Activated CD4-positive, alpha-beta T cell treated with anti-CD3 and anti-CD28 coated beads for 48 hours (primary cell): ENCODE results near the gene NCAPD2.
A peak's percentile ranks its signal among the peaks of the same experiment; 100 is the strongest.

Source experiments
- DNase-seq: peaks from one replicate; pipeline ENCODE4 v3.0.0-alpha.2; 2020

Gene NCAPD2

DNA sequence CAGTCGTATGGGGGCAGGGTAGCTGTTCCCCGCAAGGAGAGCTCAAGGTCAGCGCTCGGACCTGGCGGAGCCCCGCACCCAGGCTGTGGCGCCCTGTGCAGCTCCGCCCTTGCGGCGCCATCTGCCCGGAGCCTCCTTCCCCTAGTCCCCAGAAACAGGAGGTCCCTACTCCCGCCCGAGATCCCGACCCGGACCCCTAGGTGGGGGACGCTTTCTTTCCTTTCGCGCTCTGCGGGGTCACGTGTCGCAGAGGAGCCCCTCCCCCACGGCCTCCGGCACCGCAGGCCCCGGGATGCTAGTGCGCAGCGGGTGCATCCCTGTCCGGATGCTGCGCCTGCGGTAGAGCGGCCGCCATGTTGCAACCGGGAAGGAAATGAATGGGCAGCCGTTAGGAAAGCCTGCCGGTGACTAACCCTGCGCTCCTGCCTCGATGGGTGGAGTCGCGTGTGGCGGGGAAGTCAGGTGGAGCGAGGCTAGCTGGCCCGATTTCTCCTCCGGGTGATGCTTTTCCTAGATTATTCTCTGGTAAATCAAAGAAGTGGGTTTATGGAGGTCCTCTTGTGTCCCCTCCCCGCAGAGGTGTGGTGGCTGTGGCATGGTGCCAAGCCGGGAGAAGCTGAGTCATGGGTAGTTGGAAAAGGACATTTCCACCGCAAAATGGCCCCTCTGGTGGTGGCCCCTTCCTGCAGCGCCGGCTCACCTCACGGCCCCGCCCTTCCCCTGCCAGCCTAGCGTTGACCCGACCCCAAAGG lies 41.2 kb downstream of the NCAPD2 start:
- peak; percentile 87 for DNase-seq

DNA sequence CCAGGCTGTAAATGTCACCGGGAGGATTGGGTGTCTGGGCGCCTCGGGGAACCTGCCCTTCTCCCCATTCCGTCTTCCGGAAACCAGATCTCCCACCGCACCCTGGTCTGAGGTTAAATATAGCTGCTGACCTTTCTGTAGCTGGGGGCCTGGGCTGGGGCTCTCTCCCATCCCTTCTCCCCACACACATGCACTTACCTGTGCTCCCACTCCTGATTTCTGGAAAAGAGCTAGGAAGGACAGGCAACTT lies 41.7 kb downstream of the NCAPD2 start:
- no peak for DNase-seq

DNA sequence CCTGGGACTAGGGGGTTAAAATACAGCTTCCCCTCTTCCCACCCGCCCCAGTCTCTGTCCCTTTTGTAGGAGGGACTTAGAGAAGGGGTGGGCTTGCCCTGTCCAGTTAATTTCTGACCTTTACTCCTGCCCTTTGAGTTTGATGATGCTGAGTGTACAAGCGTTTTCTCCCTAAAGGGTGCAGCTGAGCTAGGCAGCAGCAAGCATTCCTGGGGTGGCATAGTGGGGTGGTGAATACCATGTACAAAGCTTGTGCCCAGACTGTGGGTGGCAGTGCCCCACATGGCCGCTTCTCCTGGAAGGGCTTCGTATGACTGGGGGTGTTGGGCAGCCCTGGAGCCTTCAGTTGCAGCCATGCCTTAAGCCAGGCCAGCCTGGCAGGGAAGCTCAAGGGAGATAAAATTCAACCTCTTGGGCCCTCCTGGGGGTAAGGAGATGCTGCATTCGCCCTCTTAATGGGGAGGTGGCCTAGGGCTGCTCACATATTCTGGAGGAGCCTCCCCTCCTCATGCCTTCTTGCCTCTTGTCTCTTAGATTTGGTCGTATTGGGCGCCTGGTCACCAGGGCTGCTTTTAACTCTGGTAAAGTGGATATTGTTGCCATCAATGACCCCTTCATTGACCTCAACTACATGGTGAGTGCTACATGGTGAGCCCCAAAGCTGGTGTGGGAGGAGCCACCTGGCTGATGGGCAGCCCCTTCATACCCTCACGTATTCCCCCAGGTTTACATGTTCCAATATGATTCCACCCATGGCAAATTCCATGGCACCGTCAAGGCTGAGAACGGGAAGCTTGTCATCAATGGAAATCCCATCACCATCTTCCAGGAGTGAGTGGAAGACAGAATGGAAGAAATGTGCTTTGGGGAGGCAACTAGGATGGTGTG lies 42.3 kb downstream of the NCAPD2 start:
- DNase-seq, result peak; percentile 30

DNA sequence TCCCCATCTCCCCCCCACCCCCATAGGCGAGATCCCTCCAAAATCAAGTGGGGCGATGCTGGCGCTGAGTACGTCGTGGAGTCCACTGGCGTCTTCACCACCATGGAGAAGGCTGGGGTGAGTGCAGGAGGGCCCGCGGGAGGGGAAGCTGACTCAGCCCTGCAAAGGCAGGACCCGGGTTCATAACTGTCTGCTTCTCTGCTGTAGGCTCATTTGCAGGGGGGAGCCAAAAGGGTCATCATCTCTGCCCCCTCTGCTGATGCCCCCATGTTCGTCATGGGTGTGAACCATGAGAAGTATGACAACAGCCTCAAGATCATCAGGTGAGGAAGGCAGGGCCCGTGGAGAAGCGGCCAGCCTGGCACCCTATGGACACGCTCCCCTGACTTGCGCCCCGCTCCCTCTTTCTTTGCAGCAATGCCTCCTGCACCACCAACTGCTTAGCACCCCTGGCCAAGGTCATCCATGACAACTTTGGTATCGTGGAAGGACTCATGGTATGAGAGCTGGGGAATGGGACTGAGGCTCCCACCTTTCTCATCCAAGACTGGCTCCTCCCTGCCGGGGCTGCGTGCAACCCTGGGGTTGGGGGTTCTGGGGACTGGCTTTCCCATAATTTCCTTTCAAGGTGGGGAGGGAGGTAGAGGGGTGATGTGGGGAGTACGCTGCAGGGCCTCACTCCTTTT lies 43.1 kb downstream of the NCAPD2 start:
- DNase-seq, result peak; percentile 42

DNA sequence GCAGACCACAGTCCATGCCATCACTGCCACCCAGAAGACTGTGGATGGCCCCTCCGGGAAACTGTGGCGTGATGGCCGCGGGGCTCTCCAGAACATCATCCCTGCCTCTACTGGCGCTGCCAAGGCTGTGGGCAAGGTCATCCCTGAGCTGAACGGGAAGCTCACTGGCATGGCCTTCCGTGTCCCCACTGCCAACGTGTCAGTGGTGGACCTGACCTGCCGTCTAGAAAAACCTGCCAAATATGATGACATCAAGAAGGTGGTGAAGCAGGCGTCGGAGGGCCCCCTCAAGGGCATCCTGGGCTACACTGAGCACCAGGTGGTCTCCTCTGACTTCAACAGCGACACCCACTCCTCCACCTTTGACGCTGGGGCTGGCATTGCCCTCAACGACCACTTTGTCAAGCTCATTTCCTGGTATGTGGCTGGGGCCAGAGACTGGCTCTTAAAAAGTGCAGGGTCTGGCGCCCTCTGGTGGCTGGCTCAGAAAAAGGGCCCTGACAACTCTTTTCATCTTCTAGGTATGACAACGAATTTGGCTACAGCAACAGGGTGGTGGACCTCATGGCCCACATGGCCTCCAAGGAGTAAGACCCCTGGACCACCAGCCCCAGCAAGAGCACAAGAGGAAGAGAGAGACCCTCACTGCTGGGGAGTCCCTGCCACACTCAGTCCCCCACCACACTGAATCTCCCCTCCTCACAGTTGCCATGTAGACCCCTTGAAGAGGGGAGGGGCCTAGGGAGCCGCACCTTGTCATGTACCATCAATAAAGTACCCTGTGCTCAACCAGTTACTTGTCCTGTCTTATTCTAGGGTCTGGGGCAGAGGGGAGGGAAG lies 43.9 kb downstream of the NCAPD2 start:
- peak; percentile 89 for DNase-seq

DNA sequence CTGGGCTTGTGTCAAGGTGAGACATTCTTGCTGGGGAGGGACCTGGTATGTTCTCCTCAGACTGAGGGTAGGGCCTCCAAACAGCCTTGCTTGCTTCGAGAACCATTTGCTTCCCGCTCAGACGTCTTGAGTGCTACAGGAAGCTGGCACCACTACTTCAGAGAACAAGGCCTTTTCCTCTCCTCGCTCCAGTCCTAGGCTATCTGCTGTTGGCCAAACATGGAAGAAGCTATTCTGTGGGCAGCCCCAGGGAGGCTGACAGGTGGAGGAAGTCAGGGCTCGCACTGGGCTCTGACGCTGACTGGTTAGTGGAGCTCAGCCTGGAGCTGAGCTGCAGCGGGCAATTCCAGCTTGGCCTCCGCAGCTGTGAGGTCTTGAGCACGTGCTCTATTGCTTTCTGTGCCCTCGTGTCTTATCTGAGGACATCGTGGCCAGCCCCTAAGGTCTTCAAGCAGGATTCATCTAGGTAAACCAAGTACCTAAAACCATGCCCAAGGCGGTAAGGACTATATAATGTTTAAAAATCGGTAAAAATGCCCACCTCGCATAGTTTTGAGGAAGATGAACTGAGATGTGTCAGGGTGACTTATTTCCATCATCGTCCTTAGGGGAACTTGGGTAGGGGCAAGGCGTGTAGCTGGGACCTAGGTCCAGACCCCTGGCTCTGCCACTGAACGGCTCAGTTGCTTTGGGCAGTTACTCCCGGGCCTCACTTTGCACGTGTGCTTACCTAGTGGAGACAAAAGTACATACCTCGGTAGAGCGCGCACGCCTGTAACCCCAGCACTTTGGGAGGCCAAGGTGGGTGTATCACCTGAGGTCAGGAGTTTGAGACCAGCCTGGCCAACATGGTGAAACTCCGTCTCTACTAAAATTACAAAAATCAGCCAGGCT lies 44.8 kb downstream of the NCAPD2 start:
- DNase-seq, result peak; percentile 58

DNA sequence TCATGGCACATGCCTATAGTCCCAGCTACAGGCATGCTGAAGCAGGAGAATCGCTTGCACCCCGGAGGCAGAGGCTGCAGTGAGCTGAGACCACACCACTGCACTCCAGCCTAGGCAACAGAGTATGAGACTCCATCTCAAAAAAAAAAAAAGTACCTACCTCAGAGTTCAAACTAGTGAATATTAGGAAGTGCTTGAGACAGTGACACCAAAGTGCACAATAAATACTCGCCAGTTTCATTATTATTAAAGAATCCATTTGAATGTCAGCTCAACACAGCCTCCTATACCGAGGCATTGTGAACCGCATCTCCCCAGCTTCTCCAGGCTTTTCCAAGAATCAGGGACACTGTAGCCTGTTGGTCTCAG lies 45.4 kb downstream of the NCAPD2 start:
- no peak for DNase-seq

DNA sequence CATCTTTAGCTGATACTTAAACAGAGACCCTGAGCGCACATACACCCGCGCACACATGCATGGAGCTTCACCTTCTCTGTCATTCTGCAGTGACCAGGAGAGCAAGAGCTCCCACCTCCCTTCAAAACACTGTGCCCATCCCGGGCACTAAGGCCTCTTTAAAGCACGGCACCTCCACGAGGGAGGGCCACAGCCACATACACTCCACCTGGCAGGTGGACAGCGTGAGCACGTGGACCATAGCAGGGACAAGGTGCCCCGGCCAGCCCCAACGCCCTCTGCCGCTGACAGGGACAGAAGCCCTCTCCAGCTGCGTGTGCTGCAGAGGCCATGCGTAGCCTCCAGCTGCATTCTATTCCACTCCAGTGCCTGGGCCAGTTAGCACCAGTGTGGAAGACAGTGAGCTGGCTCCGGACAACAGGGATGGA lies 45.8 kb downstream of the NCAPD2 start:
- DNase-seq, result no peak

DNA sequence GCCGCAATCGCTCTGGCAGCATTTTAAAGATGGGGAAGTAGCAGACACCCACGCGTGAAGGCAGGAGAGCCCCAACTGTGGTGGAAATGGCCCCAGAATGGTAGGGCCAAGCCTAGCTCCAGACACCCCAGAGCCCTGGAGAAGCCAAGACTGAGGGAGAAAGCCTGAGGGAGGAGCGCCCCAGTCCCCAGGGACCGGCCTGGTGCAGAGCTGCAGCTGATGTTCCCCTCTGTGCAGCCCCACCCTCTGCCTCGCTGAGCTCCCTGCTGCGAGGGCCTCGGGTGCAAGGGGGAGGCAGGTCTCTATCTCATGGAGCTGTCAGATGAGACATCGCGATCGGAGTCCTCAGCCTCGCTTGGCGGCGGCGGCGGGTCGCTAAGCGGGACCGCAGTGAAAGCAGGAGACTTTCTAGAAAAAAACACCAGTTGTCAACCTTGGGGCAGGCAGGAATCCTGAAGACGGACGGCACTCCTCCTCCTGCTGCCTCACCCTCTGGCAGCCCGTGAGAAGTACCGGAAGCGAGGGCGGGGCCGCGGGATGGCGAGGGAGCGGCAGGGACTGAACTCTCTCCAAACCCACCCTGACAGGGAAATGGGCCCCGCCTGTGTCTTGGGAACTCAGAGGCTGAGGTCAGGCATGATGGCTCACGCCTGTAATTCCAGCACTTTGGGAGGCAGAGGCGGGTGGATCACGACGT lies 46.4 kb downstream of the NCAPD2 start:
- peak; percentile 71 for DNase-seq

DNA sequence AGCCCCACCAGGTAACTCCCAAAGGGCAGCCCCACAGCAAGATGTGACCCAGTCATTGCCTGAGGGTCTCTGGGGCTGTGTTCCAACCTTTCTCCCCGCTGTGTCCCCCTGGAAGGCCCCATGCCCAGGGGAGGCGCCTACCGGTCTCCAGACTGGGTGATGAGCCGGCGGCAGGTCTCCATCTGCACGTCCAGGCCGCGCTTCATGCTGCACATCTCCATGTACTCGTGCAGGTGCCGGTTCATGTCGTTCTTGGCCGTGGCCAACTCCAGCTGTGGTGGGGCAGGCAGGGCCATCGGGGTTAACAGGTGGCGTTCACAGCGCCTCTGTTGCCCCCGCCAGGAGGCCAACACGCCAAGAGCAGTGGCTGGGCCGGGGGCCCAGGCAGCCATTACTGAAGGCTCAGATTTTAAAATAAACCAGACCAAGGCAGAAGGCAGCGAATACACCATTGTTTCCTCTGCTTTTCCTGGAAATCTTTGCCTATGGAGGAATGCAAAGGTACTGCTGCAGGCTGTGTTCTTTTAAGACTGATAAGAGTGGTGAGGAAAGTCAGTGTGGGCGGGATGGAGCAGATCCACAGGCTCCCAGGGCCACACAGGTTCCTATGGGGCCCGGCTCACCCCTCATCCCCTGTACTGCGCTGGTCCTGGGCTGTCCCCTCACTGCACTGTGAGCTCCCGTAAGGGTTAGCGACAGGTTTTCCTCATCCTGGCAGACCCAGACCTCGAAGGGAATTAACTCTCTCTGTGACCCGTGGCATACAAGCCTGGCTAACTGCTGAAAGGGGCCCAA lies 47.7 kb downstream of the NCAPD2 start:
- no peak for DNase-seq

DNA sequence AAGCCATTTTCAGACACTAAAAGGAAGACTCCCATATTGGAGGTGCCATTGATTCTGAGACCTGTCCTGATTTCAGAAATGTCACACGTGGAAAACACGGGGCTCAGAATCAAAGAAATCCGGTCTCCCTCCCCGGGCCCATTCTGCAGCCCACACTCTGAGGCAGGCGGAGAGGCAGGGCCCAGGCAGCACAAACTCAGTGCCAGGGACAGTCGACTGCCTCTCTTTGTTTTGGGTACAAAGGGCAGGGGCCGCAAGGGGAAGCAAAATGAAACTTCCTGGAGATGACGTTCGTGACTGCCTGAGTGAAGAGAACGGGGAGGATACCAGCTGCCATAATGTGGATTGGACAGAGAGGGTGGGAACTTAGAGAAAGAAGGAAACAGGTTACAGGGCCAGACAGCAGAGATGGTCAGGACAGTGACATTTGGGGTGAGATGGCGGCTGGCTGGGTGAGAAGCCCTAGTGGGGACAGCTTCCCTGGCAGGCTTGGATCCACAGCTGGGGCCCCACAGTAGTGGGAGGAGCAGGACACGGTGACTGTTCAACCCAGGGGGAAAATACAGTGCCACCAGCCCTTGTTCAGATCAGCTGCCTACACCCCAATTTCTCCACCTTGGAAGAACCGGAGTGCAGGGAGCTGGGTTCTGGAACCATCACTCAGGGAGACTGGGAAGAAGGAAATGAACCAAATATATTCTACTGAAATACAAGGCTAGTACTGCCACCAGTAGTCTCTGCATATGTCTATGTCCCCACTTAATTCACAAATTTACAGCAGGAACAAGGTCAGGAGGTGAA lies 48.5 kb downstream of the NCAPD2 start:
- no peak for DNase-seq

DNA sequence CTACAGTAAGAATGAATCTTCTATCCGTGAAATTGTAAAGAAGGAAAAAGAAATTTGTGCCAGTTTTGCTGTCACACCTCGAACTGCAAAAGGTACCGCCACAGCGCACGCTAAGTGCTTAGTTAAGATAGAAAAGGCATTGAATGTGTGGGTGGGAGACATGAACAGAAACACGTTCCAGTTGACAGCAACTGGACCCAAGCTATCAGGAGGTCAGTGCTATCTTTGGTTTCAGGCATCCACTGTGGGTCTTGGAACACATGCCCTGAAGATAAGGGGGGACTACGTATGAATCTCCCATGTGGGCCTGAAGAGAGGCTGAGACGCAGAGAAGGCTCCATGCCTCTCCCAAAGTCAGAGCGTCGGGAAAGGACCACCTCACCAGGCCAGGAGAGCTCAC lies 52.1 kb downstream of the NCAPD2 start:
- DNase-seq, result no peak

DNA sequence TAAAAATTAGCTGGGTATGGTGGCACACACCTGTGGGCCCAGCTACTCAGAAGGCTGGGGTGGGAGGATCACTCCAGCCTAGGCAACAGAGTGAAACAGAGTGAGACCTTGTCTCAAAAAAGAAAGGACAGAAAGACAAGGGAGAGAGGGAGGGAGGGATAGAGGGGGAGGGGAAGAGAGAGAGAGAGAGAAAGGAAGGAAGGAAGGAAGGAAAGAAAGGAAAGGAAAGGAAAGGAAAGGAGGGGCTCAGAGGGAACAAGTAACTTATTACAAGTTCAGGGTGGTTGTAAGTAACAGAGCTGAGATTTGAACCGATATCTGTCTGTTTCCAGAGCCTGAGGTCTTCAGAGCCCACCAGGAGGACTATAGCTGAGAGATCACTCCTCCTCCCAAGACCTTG lies 53.7 kb downstream of the NCAPD2 start:
- DNase-seq, result no peak

DNA sequence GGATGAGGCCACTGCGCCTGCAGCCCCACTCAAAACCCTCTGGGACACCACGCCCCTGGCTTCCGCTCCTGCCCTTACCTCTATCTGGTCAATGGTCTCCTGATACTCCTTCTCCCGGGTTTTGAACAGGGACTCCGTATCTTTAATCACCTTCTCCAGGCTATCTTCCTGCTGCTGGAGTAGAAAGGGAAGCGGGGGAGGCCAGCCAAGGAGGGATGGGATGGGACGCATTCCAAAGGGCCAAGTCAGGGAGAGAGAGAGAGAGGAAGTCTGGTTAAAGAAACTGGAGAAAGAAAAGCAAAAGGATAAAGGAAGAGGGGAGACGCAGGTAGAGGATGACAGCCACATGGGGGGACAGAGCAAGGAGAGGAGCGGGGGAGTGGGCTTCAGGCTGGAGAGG lies 54.1 kb downstream of the NCAPD2 start:
- DNase-seq, result no peak

DNA sequence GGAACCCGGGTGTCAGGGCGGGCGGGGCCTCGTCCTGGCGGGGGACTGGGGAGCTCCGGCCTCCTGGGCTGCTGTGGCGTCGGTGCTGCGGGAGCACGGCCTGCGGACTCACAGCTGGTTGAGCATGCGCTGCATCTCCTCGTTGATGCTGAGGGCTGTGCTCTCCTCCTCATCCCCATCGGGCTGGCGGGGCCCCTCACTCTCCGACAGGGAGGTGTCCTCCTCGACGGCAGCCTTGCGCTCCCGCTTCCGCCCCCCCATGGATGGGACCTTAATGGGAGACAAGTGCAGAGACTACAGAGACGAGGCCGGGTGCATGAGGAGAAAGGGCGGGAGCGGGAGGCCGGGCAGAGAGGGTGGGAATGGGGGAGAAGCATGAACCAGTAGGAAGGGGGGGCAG lies 54.7 kb downstream of the NCAPD2 start:
- DNase-seq, result no peak

DNA sequence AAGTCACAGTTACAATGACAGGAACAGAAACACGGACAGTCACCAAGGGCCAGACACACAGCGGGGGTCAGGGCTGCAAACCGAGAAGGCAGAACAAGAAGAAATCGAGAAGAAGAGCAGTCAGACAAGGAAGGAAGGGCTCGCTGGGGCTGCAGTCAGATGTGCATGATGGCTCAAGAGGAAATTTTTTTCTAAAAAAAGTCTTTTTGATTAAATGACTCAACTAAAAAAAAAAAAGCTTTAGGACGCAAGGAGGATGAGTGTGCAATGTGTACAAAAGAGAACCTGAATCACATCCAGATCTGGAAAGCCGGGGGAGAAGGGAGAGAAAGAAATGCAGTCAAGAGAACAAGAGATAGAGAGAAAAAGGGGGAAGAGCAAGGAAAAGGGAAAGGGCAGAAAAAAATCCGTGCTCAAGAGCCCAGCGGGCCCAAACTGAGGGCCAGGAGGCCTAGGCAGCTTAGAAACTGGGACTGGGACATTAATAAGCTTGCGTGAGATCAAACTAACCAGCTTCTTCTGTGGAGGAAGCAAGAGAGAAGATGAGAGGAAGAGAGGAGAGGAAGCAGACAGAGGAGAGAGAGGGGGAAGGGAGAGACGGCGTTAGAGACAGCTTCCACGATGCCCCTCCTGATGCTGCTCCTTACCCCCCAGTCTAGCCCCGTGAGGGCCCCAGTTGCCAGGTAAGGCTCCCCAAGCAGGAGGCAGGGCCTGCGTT lies 55.2 kb downstream of the NCAPD2 start:
- no peak for DNase-seq

DNA sequence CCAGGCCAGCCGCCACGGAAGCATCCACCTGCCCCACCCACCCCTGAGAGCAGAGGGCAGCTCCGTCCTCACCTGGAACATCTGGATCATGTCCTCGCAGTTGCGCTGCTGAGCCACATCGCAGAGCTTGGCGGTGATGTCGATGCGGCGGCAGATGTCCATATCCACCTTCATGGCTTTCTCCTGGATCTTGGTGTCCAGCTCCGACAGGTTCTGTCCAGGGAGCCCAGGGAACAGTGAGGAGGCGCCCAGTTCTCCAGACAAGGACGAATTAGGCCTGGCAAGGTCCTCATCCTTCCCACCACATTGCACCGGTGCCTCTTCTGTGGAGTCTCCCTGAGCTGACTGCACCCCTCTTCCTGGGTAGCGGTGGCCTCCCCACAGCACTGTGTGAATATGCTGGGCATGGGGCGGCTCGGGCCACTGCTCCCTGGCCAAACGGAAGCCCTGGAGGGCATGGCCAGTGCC lies 55.8 kb downstream of the NCAPD2 start:
- no peak for DNase-seq

DNA sequence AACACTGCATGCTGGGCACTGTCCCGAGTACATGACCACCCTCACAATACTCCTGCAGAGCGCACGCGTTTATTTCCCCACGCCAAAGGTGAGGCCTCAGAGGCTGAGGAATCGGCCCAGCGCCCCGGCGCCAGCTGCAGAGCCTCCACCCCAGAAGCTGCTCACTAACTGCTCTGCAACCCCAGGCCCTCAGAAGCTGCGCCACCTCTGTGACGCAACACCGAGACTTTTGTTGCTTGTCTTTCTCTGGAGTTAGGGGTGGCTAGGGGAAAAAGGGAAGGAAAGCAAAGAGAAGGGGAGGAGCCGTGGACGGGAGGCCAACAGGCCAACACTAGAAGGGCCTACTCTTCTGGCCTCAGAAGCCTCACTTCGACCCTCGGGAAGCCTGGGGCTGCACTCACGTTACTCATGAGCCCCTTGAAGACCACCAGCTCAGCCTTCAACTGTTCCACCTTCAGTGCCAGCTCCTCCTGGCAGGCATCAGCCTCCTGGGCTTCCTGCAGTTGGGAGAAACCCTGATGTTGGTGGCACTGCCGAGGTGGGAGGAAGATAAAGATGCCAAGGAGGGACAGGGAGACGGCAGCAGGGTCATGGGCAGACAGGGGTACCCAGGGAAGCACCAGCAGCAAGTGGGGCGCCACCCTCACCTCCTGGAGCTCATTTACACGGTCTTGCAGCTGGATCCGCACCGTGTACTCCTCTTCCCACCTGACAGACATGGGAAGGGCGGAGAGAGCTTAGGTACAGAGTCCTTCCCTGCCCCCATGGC lies 56.6 kb downstream of the NCAPD2 start:
- no peak for DNase-seq
